ENCODE data around the gene CANT1. TPM values are rescaled to one million over a fixed set of nuclear protein-coding genes. Genes with fewer than 3 reads are reported as not detected.

The CANT1 gene
- total RNA-seq, 1 experiment from 2014 or later = 34.1 TPM

DNA sequence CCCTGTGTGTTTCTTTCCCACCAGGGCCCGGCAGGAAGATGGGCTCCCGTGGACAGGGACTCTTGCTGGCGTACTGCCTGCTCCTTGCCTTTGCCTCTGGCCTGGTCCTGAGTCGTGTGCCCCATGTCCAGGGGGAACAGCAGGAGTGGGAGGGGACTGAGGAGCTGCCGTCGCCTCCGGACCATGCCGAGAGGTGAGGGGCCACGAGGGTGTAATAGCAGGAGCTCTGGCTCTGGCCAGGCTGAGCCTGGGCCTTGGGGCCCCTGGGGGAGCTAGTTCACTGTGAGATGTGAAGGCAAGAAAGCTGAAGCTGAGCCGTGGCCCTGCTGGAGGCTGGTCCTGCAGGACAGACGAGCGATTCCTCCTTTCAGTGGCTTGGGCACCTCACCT lies 34.4 kb upstream of the CANT1 start:
- Mint-ChIP-seq H3K27me3 (ENCODE audit: low read depth) (peaks cover 7% of the 10 kb centered on the region), H3K4me3 (no peak overlapping the region), H3K4me1 (peaks cover 6% of the 10 kb centered on the region; the same call in 1 of the 2 replicates), H3K9me3 (peaks cover 13% of the 10 kb centered on the region), H3K27ac (no peak overlapping the region), H3K36me3 (no peaks in the 10 kb centered on the region)
- ChIA-PET CTCF (interaction anchor here (1.0 to 3.4 kb wide), 7 partner anchors 10 to 54 kb away, joined by 3 to 51 read pairs (median 21); partner anchors contain the start of gene ENGASE), POLR2A (no interaction called here)
- ATAC-seq = no peak
- no peak for DNase-seq (ENCODE audit: low spot score)
- TF ChIP-seq, protein P1, sequence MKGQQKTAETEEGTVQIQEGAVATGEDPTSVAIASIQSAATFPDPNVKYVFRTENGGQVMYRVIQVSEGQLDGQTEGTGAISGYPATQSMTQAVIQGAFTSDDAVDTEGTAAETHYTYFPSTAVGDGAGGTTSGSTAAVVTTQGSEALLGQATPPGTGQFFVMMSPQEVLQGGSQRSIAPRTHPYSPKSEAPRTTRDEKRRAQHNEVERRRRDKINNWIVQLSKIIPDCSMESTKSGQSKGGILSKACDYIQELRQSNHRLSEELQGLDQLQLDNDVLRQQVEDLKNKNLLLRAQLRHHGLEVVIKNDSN (CRISPR knock-in tag; IDR thresholded peaks at IDR 0.05) = no peak
- TF ChIP-seq ZNF423 (CRISPR knock-in tag; IDR thresholded peaks at IDR 0.05) (no peak), SMAD4 (CRISPR knock-in tag; IDR thresholded peaks at IDR 0.05) (no peak), MXD4 (CRISPR knock-in tag; IDR thresholded peaks at IDR 0.05; ENCODE audit: borderline replicate concordance) (no peak), ZNF121 (CRISPR knock-in tag; IDR thresholded peaks at IDR 0.05) (no peak), ZNF138 (CRISPR knock-in tag; conservative IDR thresholded peaks at IDR 0.05) (no peak), KAT7 (CRISPR knock-in tag; IDR thresholded peaks at IDR 0.05; ENCODE audit: borderline replicate concordance) (no peak), ZNF671 (CRISPR knock-in tag; IDR thresholded peaks at IDR 0.05) (no peak), NFE2L1 (CRISPR knock-in tag; IDR thresholded peaks at IDR 0.05) (no peak), ETV6 (CRISPR knock-in tag; IDR thresholded peaks at IDR 0.05) (no peak)
- TF ChIP-seq, protein P2, sequence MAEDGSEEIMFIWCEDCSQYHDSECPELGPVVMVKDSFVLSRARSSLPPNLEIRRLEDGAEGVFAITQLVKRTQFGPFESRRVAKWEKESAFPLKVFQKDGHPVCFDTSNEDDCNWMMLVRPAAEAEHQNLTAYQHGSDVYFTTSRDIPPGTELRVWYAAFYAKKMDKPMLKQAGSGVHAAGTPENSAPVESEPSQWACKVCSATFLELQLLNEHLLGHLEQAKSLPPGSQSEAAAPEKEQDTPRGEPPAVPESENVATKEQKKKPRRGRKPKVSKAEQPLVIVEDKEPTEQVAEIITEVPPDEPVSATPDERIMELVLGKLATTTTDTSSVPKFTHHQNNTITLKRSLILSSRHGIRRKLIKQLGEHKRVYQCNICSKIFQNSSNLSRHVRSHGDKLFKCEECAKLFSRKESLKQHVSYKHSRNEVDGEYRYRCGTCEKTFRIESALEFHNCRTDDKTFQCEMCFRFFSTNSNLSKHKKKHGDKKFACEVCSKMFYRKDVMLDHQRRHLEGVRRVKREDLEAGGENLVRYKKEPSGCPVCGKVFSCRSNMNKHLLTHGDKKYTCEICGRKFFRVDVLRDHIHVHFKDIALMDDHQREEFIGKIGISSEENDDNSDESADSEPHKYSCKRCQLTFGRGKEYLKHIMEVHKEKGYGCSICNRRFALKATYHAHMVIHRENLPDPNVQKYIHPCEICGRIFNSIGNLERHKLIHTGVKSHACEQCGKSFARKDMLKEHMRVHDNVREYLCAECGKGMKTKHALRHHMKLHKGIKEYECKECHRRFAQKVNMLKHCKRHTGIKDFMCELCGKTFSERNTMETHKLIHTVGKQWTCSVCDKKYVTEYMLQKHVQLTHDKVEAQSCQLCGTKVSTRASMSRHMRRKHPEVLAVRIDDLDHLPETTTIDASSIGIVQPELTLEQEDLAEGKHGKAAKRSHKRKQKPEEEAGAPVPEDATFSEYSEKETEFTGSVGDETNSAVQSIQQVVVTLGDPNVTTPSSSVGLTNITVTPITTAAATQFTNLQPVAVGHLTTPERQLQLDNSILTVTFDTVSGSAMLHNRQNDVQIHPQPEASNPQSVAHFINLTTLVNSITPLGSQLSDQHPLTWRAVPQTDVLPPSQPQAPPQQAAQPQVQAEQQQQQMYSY (CRISPR knock-in tag; IDR thresholded peaks at IDR 0.05) = no peak
- TF ChIP-seq, protein P3, sequence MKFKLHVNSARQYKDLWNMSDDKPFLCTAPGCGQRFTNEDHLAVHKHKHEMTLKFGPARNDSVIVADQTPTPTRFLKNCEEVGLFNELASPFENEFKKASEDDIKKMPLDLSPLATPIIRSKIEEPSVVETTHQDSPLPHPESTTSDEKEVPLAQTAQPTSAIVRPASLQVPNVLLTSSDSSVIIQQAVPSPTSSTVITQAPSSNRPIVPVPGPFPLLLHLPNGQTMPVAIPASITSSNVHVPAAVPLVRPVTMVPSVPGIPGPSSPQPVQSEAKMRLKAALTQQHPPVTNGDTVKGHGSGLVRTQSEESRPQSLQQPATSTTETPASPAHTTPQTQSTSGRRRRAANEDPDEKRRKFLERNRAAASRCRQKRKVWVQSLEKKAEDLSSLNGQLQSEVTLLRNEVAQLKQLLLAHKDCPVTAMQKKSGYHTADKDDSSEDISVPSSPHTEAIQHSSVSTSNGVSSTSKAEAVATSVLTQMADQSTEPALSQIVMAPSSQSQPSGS (CRISPR knock-in tag; IDR thresholded peaks at IDR 0.05; ENCODE audit: borderline replicate concordance, low read depth) = no peak
- TF ChIP-seq, protein P4, sequence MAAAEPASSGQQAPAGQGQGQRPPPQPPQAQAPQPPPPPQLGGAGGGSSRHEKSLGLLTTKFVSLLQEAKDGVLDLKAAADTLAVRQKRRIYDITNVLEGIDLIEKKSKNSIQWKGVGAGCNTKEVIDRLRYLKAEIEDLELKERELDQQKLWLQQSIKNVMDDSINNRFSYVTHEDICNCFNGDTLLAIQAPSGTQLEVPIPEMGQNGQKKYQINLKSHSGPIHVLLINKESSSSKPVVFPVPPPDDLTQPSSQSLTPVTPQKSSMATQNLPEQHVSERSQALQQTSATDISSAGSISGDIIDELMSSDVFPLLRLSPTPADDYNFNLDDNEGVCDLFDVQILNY (CRISPR knock-in tag; IDR thresholded peaks at IDR 0.05) = no peak
- TF ChIP-seq, protein P5, sequence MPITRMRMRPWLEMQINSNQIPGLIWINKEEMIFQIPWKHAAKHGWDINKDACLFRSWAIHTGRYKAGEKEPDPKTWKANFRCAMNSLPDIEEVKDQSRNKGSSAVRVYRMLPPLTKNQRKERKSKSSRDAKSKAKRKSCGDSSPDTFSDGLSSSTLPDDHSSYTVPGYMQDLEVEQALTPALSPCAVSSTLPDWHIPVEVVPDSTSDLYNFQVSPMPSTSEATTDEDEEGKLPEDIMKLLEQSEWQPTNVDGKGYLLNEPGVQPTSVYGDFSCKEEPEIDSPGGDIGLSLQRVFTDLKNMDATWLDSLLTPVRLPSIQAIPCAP (CRISPR knock-in tag; IDR thresholded peaks at IDR 0.05) = no peak

DNA sequence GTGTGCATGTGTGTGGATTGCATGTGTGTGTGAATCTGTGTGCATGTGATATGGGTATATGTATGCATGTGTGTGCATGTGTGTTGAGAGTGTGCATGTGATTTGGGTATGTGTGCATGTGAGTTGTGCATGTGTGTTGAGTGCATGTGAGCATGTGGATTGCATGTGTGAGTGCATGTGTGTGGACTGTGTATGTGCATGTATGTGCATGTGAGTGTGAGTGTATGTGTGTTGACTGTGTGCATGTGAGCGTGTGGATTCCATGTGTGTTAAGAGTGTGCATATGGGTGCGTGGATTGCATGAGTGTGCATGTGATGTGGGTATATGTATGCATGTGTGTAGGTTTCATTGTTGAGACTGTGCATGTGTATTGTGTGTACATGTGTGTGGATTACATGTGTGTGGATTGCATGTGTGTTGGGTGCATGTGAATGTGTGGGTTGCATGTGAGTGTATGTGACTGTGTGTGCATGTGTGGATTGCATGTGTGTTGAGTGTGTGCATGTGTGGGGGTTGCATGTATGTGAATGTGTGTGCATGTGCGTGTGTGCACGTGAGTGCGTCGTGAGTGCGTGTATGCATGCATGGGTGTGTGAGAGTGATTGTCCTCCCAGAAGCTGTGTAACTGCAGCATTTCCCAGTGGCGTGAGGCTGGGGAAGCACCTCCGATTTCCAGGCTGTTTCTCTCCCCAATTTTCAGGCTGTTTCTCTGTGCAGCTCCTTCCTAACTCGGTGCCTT lies 33.8 kb upstream of the CANT1 start:
- Mint-ChIP-seq H3K9me3 (peaks cover 13% of the 10 kb centered on the region), H3K4me3 (no peak overlapping the region), H3K27ac (no peak overlapping the region)
- TF ChIP-seq TP53 (CRISPR knock-in tag; IDR thresholded peaks at IDR 0.05) = no peak
- TF ChIP-seq ZNF396 (CRISPR knock-in tag; IDR thresholded peaks at IDR 0.05; ENCODE audit: borderline replicate concordance) = no peak
- TF ChIP-seq, protein P6, sequence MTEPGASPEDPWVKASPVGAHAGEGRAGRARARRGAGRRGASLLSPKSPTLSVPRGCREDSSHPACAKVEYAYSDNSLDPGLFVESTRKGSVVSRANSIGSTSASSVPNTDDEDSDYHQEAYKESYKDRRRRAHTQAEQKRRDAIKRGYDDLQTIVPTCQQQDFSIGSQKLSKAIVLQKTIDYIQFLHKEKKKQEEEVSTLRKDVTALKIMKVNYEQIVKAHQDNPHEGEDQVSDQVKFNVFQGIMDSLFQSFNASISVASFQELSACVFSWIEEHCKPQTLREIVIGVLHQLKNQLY (CRISPR knock-in tag; IDR thresholded peaks at IDR 0.05) = no peak
- TF ChIP-seq, protein P7, sequence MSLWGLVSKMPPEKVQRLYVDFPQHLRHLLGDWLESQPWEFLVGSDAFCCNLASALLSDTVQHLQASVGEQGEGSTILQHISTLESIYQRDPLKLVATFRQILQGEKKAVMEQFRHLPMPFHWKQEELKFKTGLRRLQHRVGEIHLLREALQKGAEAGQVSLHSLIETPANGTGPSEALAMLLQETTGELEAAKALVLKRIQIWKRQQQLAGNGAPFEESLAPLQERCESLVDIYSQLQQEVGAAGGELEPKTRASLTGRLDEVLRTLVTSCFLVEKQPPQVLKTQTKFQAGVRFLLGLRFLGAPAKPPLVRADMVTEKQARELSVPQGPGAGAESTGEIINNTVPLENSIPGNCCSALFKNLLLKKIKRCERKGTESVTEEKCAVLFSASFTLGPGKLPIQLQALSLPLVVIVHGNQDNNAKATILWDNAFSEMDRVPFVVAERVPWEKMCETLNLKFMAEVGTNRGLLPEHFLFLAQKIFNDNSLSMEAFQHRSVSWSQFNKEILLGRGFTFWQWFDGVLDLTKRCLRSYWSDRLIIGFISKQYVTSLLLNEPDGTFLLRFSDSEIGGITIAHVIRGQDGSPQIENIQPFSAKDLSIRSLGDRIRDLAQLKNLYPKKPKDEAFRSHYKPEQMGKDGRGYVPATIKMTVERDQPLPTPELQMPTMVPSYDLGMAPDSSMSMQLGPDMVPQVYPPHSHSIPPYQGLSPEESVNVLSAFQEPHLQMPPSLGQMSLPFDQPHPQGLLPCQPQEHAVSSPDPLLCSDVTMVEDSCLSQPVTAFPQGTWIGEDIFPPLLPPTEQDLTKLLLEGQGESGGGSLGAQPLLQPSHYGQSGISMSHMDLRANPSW (CRISPR knock-in tag; conservative IDR thresholded peaks at IDR 0.05; ENCODE audit: low read depth) = no peak
- TF ChIP-seq MXD4 (CRISPR knock-in tag; IDR thresholded peaks at IDR 0.05; ENCODE audit: borderline replicate concordance) = no peak
- TF ChIP-seq, protein P1 (CRISPR knock-in tag; IDR thresholded peaks at IDR 0.05) = no peak

More for the DNA sequence above, 33.8 kb upstream of the CANT1 start:
- H3K4me1 Mint-ChIP-seq = peaks cover 6% of the 10 kb centered on the region; the same call in 1 of the 2 replicates
- no peaks in the 10 kb centered on the region for H3K36me3 Mint-ChIP-seq
- peaks cover 9% of the 10 kb centered on the region for H3K27me3 Mint-ChIP-seq (ENCODE audit: low read depth)
- ATAC-seq (no peak), DNase-seq (ENCODE audit: low spot score) (no peak)
- POLR2A ChIA-PET = no interaction called here
- CTCF ChIA-PET = interaction anchor here (0.5 to 3.4 kb wide), 7 partner anchors 15 to 55 kb away, joined by 3 to 51 read pairs (median 18); partner anchors contain the start of gene ENGASE
